Astrocyte (in vitro differentiated cells and primary cell): ENCODE measurements around the gene TTYH1. TPM values are rescaled to one million over a fixed set of nuclear protein-coding genes. Genes with fewer than 3 reads are reported as not detected.

Experiments
- DNase-seq: peaks from one replicate; pipeline ENCODE4 v3.0.0-alpha.2; 2010; ENCODE audit warnings: low read depth
- FAIRE-seq: peaks from 2 replicates; lab custom pipeline; 2011; peaks lifted over from hg19 to GRCh38; lab: Jason Lieb, UNC
- H2AFZ ChIP-seq: 2 replicates; pipeline ENCODE4 v1.6.0; 2012; ENCODE audit warnings: low read depth, low read length, inconsistent platforms
- H3K27ac ChIP-seq: 2 replicates; pipeline ENCODE4 v1.5.1; 2011; ENCODE audit warnings: low read depth, low read length, inconsistent platforms
- H3K27me3 ChIP-seq: 2 replicates; pipeline ENCODE4 v1.6.0; 2011; ENCODE audit warnings: low read length, inconsistent platforms; ENCODE audit not compliant: insufficient read depth
- H3K36me3 ChIP-seq: 2 replicates; pipeline ENCODE4 v1.5.1; 2011; ENCODE audit warnings: low read length, inconsistent platforms; ENCODE audit not compliant: insufficient read depth
- H3K4me1 ChIP-seq: 2 replicates; pipeline ENCODE4 v1.5.1; 2011; ENCODE audit warnings: low read length, inconsistent platforms; ENCODE audit not compliant: insufficient read depth
- H3K4me2 ChIP-seq: 2 replicates; pipeline ENCODE4 v1.6.0; 2012; ENCODE audit warnings: low read length, inconsistent platforms
- H3K4me3 ChIP-seq: 2 replicates; pipeline ENCODE4 v1.5.1; 2011; ENCODE audit warnings: low read depth, mild to moderate bottlenecking, low read length, inconsistent platforms; ENCODE audit not compliant: insufficient read depth
- H3K79me2 ChIP-seq: 2 replicates; pipeline ENCODE4 v1.6.0; 2012; ENCODE audit warnings: mild to moderate bottlenecking, low read length, inconsistent platforms; ENCODE audit not compliant: insufficient read depth
- H3K9ac ChIP-seq: 2 replicates; pipeline ENCODE4 v1.6.0; 2012; ENCODE audit warnings: mild to moderate bottlenecking, low read length, inconsistent platforms
- H3K9me3 ChIP-seq: 2 replicates; pipeline ENCODE4 v1.5.1; 2012; ENCODE audit warnings: low read depth, mild to moderate bottlenecking, low read length, inconsistent platforms; ENCODE audit not compliant: insufficient read depth
- H4K20me1 ChIP-seq: 2 replicates; pipeline ENCODE4 v1.6.0; 2012; ENCODE audit warnings: low read length, inconsistent platforms; ENCODE audit not compliant: insufficient read depth
- H3K27ac Mint-ChIP-seq: one replicate; pipeline ENCODE4 v1.8.0; 2021; ENCODE audit warnings: mild to moderate bottlenecking, mixed read lengths; ENCODE audit not compliant: unreplicated experiment
- H3K27me3 Mint-ChIP-seq: one replicate; pipeline ENCODE4 v1.8.0; 2021; ENCODE audit warnings: low read depth, mixed read lengths; ENCODE audit not compliant: unreplicated experiment
- H3K36me3 Mint-ChIP-seq: one replicate; pipeline ENCODE4 v1.8.0; 2021; ENCODE audit warnings: low read depth, mixed read lengths; ENCODE audit not compliant: unreplicated experiment
- H3K4me1 Mint-ChIP-seq: one replicate; pipeline ENCODE4 v1.8.0; 2021; ENCODE audit warnings: low read depth, mixed read lengths; ENCODE audit not compliant: unreplicated experiment
- H3K4me3 Mint-ChIP-seq: one replicate; pipeline ENCODE4 v1.8.0; 2021; ENCODE audit warnings: mild to moderate bottlenecking, moderate library complexity, mixed read lengths; ENCODE audit not compliant: unreplicated experiment
- H3K9me3 Mint-ChIP-seq: one replicate; pipeline ENCODE4 v1.8.0; 2021; ENCODE audit warnings: mild to moderate bottlenecking, mixed read lengths; ENCODE audit not compliant: unreplicated experiment
- CTCF ChIP-seq: IDR thresholded peaks from 2 replicates; pipeline ENCODE4 v1.5.1; 2011; ENCODE audit warnings: low read depth, mild to moderate bottlenecking, inconsistent platforms, low read length, moderate library complexity; ENCODE audit not compliant: insufficient read depth
- EZH2 ChIP-seq: IDR thresholded peaks from 2 replicates; pipeline ENCODE4 v1.6.1; 2012; ENCODE audit warnings: mild to moderate bottlenecking, low read length, inconsistent platforms; ENCODE audit not compliant: insufficient read depth
- total RNA-seq: library from RNA; stranded (reverse); gene quantifications from 2 replicates; pipeline ENCODE4 v1.2.1, GENCODE V29; 2021

Gene TTYH1
- total RNA-seq, 1 donor from 2014 or later, result 8.4 TPM

GRCh38 chr19:54418030-54418929 is 3.0 kb downstream of the TTYH1 start:
- Histone ChIP-seq H3K79me2 (no peaks in the 10 kb centered on the region), H3K27ac (no peak overlapping the region), H3K4me3 (no peak overlapping the region), H3K36me3 (no peaks in the 10 kb centered on the region), H3K4me2 (peak overlapping the region; percentile 72), H3K27me3 (peaks cover 41% of the 10 kb centered on the region), H3K4me1 (no peaks in the 10 kb centered on the region), H4K20me1 (no peaks in the 10 kb centered on the region), H3K9me3 (peaks cover 3% of the 10 kb centered on the region), H3K9ac (no peak overlapping the region), H2AFZ (peak overlapping the region; percentile 56)
- no peak for TF ChIP-seq EZH2
- no peak for TF ChIP-seq CTCF
- DNase-seq (peak; percentile 22), FAIRE-seq (no peak)
- Mint-ChIP-seq H3K9me3 (no peaks in the 10 kb centered on the region), H3K27ac (peak overlapping the region; percentile 50), H3K4me1 (peaks cover 12% of the 10 kb centered on the region), H3K36me3 (no peaks in the 10 kb centered on the region), H3K27me3 (peaks cover 17% of the 10 kb centered on the region), H3K4me3 (peak overlapping the region; percentile 0)

- no peak overlapping the region for H3K27ac ChIP-seq
- H3K9ac ChIP-seq, result no peak overlapping the region
- H3K79me2 ChIP-seq, result no peaks in the 10 kb centered on the region
- peak overlapping the region; percentile 56 for H3K4me3 Mint-ChIP-seq
- no peaks in the 10 kb centered on the region for H4K20me1 ChIP-seq
- no peaks in the 10 kb centered on the region for H3K4me1 ChIP-seq
- no peaks in the 10 kb centered on the region for H3K9me3 Mint-ChIP-seq
- H3K36me3 ChIP-seq, result no peaks in the 10 kb centered on the region
- H3K4me3 ChIP-seq, result no peak overlapping the region
- peaks cover 41% of the 10 kb centered on the region for H3K27me3 ChIP-seq
- no peak for DNase-seq
- H3K36me3 Mint-ChIP-seq, result no peaks in the 10 kb centered on the region
- FAIRE-seq, result no peak
- H3K4me1 Mint-ChIP-seq, result peaks cover 12% of the 10 kb centered on the region
- H2AFZ ChIP-seq, result no peak overlapping the region
- peak overlapping the region; percentile 83 for H3K27ac Mint-ChIP-seq
- no peak for TF ChIP-seq CTCF
- TF ChIP-seq EZH2, result no peak
- no peak overlapping the region for H3K4me2 ChIP-seq
- peaks cover 14% of the 10 kb centered on the region for H3K27me3 Mint-ChIP-seq
- H3K9me3 ChIP-seq, result peaks cover 3% of the 10 kb centered on the region
These were observed 3.9 kb downstream of the TTYH1 start for GRCh38 chr19:54418930-54419800.
